GM19467 (cell line): ENCODE measurements around the gene TBC1D20.
A peak's percentile ranks its signal among the peaks of the same experiment; 100 is the strongest.
"Not testable (repeated sequence)": the region's sequence is repeated elsewhere in the genome, so short reads cannot be mapped to it uniquely, and the experiment has no call there.

Source experiments
- ATAC-seq: cut with Tn5 transposase; IDR thresholded peaks from one replicate; pipeline ENCODE4 v1.9.1; 2021; ENCODE audit warnings: mild to moderate bottlenecking, moderate library complexity; ENCODE audit not compliant: unreplicated experiment

TBC1D20 gene

GRCh38 chr20:462199-462991, at the start of gene TBC1D20:
TBC1D20 (minus strand) TSS chr20:462533; CDS start chr20:462405, 128 bp downstream.
- ATAC-seq, result peak; percentile 90

GRCh38 chr20:510328-511057, 48.2 kb upstream of the TBC1D20 start:
- ATAC-seq, result not testable (repeated sequence)

GRCh38 chr20:508364-508787, 46.0 kb upstream of the TBC1D20 start:
- not testable (repeated sequence) for ATAC-seq

- no peak for ATAC-seq
Measured at GRCh38 chr20:507761-508332, 45.5 kb upstream of the TBC1D20 start.

GRCh38 chr20:507006-507758, 44.8 kb upstream of the TBC1D20 start:
- no peak for ATAC-seq

- no peak for ATAC-seq
Measured at GRCh38 chr20:504632-505075, 42.3 kb upstream of the TBC1D20 start.

GRCh38 chr20:503048-503737, 40.9 kb upstream of the TBC1D20 start:
- ATAC-seq, result no peak

- no peak for ATAC-seq
Measured at GRCh38 chr20:497979-498378, 35.6 kb upstream of the TBC1D20 start.

- no peak for ATAC-seq
Measured at GRCh38 chr20:496126-496696, 33.9 kb upstream of the TBC1D20 start.

GRCh38 chr20:492159-492558, 29.8 kb upstream of the TBC1D20 start:
- ATAC-seq, result no peak

- no peak for ATAC-seq
Measured at GRCh38 chr20:487655-488054, 25.3 kb upstream of the TBC1D20 start.

GRCh38 chr20:483815-484644, 21.7 kb upstream of the TBC1D20 start:
- ATAC-seq, result no peak

- ATAC-seq, result no peak
Measured at GRCh38 chr20:481167-481566, 18.8 kb upstream of the TBC1D20 start.

GRCh38 chr20:480044-480443, 17.7 kb upstream of the TBC1D20 start:
- ATAC-seq, result no peak

- ATAC-seq, result no peak
Measured at GRCh38 chr20:479487-479886, 17.2 kb upstream of the TBC1D20 start.

GRCh38 chr20:478949-479429, 16.7 kb upstream of the TBC1D20 start:
- ATAC-seq, result no peak

GRCh38 chr20:478010-478948, 15.9 kb upstream of the TBC1D20 start:
- ATAC-seq, result no peak
